ENCODE results near the gene NOM1. TPM values are rescaled to one million over a fixed set of nuclear protein-coding genes. Genes with fewer than 3 reads are reported as not detected.

Gene NOM1
- total and polyA plus RNA-seq, 2 donors (not counting 3 experiments of a cell fraction or from before 2014, with no cell fraction given), result 13.7 to 38.6 TPM

- no peaks in the 10 kb centered on the region for H3K36me3 ChIP-seq (ENCODE audit: control insufficient read depth in 2 of 2, extremely low read depth in 1 of 2, insufficient read depth in 2 of 2, low read length in 2 of 2)
- peak; percentile 77 for TF ChIP-seq EZH2 (IDR thresholded peaks at IDR 0.05; ENCODE audit: borderline replicate concordance, low read depth, low read length, severe bottlenecking)
- no peak for TF ChIP-seq GATA2 (IDR thresholded peaks at IDR 0.05; ENCODE audit: insufficient read depth, insufficient read length, low read depth, low read length)
- no peak for TF ChIP-seq POLR2AphosphoS5 (IDR thresholded peaks at IDR 0.05; ENCODE audit: insufficient read depth, low read depth, low read length)
- TF ChIP-seq JUN (IDR thresholded peaks at IDR 0.05; ENCODE audit: borderline replicate concordance, insufficient read depth, insufficient read length, low read depth), result no peak
- H3K4me1 ChIP-seq (ENCODE audit: control insufficient read depth, extremely low read depth, insufficient read depth, low read length), result peaks cover 8% of the 10 kb centered on the region
- H3K4me2 ChIP-seq (ENCODE audit: insufficient read depth, low read length), result no peak overlapping the region
- dilution Hi-C loops (cut with MboI; ENCODE audit: extremely low pct_ligation_motif_present, low sequenced_read_pairs) (no loop called here), intact Hi-C loops (cut with micrococcal nuclease) (no loop called here)
- peaks cover 62 to 81% of the 10 kb centered on the region in 2 experiments for H3K27me3 ChIP-seq (ENCODE audit: control insufficient read depth in 2 of 2, insufficient read depth in 2 of 2, low read length in 2 of 2)
- no peaks in the 10 kb centered on the region for H3K9me1 ChIP-seq (replicated peaks; ENCODE audit: control insufficient read depth, extremely low read depth, insufficient read depth, low read length)
- ChIA-PET POLR2A (no interaction called here), CTCF (no interaction called here)
- no peaks in the 10 kb centered on the region for H4K20me1 ChIP-seq (replicated peaks; ENCODE audit: control insufficient read depth, extremely low read depth, insufficient read depth, low read length)
- BruUV-seq (replicated peaks), result no TSS peak
- no peak overlapping the region for H3K27ac ChIP-seq (ENCODE audit: insufficient read depth, low read depth, low read length)
- no peaks in the 10 kb centered on the region for H3K79me2 ChIP-seq (ENCODE audit: control insufficient read depth, insufficient read depth, low read length)
- H3K9ac ChIP-seq (replicated peaks; ENCODE audit: extremely low read depth, insufficient read depth, low read length), result no peak overlapping the region
- DNase-seq (ENCODE audit: low read depth, low spot score) (no peak), FAIRE-seq (no peak)
- H2AFZ ChIP-seq (ENCODE audit: low read depth, low read length), result no peak overlapping the region
- H3K4me3 ChIP-seq (replicated peaks in 1 of 3; ENCODE audit: insufficient read depth in 1 of 3, low read depth in 1 of 3, low read length in 3 of 3), result peak overlapping the region in 1 of 3 experiments; percentile 22
- H3K9me3 ChIP-seq (replicated peaks; ENCODE audit: control insufficient read depth, insufficient read depth, low read length), result no peaks in the 10 kb centered on the region
These were observed 49.8 kb downstream of the NOM1 start for GRCh38 chr7:156998988-156999957.

Data from endothelial cell of umbilical vein (primary cell).